PC-3 (cell line): ENCODE measurements around the gene LCNL1. TPM values are rescaled to one million over a fixed set of nuclear protein-coding genes. Genes with fewer than 3 reads are reported as not detected.

Experiments used
- ATAC-seq: fragments of 200-7000 bp; cut with Tn5 transposase; 2 replicates; pipeline ENCODE4 v1.9.1; 2020; ENCODE audit warnings: mild to moderate bottlenecking, moderate library complexity
- BruUV-seq: library from RNA; stranded (reverse); fragments of 400-500 nt; replicated peaks from 2 replicates; lab custom pipeline; 2021; lab: Mats Ljungman, UMichigan
- CTCF ChIA-PET: fragments of 300-600 bp; sonication (Branson Sonifier 250); formaldehyde crosslinking; loops from one replicate; lab custom pipeline; 2022; ENCODE audit warnings: antibody characterized with exemption; lab: Charles Lee
- POLR2A ChIA-PET: fragments of 300-600 bp; sonication (Branson Sonifier 250); formaldehyde crosslinking; loops from one replicate; lab custom pipeline; 2022; ENCODE audit warnings: antibody characterized with exemption; ENCODE audit not compliant: unreplicated experiment; lab: Charles Lee
- DNase-seq: peaks from one replicate; pipeline ENCODE4 v3.0.0-alpha.2; 2015
- H2AFZ ChIP-seq: fragments of 300-600 bp; sonication (generic); 2 replicates; pipeline ENCODE4 v1.6.0; 2016; ENCODE audit warnings: antibody characterized with exemption, low read length
- H3F3A ChIP-seq: fragments of 300-600 bp; sonication (generic); one replicate; pipeline ENCODE4 v1.6.0; 2017; ENCODE audit warnings: antibody characterized with exemption, low read length, control low read depth, mild to moderate bottlenecking; ENCODE audit not compliant: unreplicated experiment
- H3K27ac ChIP-seq: fragments of 300-600 bp; sonication (generic); 2 replicates; pipeline ENCODE4 v1.5.1; 2016; ENCODE audit warnings: mild to moderate bottlenecking, low read length
- H3K27me3 ChIP-seq: fragments of 300-600 bp; sonication (generic); 2 replicates; pipeline ENCODE4 v1.6.1; 2016; ENCODE audit warnings: low read length, mixed read lengths
- H3K36me3 ChIP-seq: fragments of 300-600 bp; sonication (generic); 2 replicates; pipeline ENCODE4 v1.6.1; 2016; ENCODE audit warnings: low read depth, mixed run types, low read length, mixed read lengths
- H3K4me1 ChIP-seq: fragments of 300-600 bp; sonication (generic); 2 replicates; pipeline ENCODE4 v1.5.1; 2016; ENCODE audit warnings: low read length; ENCODE audit not compliant: insufficient read depth
- H3K4me2 ChIP-seq: fragments of 300-600 bp; sonication (generic); 2 replicates; pipeline ENCODE4 v1.6.0; 2016; ENCODE audit warnings: low read length
- H3K4me3 ChIP-seq: fragments of 300-600 bp; sonication (generic); 2 replicates; pipeline ENCODE4 v1.5.1; 2016; ENCODE audit warnings: mild to moderate bottlenecking, low read length, mixed read lengths
- H3K79me2 ChIP-seq: fragments of 300-600 bp; sonication (generic); 2 replicates; pipeline ENCODE4 v1.6.1; 2017; ENCODE audit warnings: low read length, mixed read lengths
- H3K9ac ChIP-seq: fragments of 300-600 bp; sonication (generic); 2 replicates; pipeline ENCODE4 v1.6.0; 2016; ENCODE audit warnings: mild to moderate bottlenecking, low read length
- H3K9me2 ChIP-seq: fragments of 300-600 bp; sonication (generic); replicated peaks from 2 replicates; pipeline ENCODE4 v1.6.1; 2016; ENCODE audit warnings: mixed run types, low read length, mixed read lengths
- H3K9me3 ChIP-seq: fragments of 300-600 bp; sonication (generic); 2 replicates; pipeline ENCODE4 v1.6.1; 2016; ENCODE audit warnings: low read length, mixed read lengths
- H4K20me1 ChIP-seq: fragments of 300-600 bp; sonication (generic); 2 replicates; pipeline ENCODE4 v1.6.1; 2016; ENCODE audit warnings: low read length, mixed read lengths
- CTCF ChIP-seq: fragments of 300-600 bp; sonication (generic); conservative IDR thresholded peaks from 2 replicates; pipeline ENCODE4 v1.5.1; 2017; ENCODE audit warnings: antibody characterized with exemption, low read depth, mild to moderate bottlenecking, low read length
- EZH2 ChIP-seq: fragments of 300-600 bp; sonication (generic); IDR thresholded peaks from one replicate; pipeline ENCODE4 v1.6.1; 2017; ENCODE audit warnings: antibody characterized with exemption, mild to moderate bottlenecking, low read length; ENCODE audit not compliant: unreplicated experiment
- EZH2phosphoT487 ChIP-seq: fragments of 300-600 bp; sonication (generic); IDR thresholded peaks from 2 replicates; pipeline ENCODE4 v1.6.1; 2018; ENCODE audit warnings: mild to moderate bottlenecking, antibody characterized with exemption, low read length, borderline replicate concordance
- intact Hi-C: fragments of 100-400 bp; cut with micrococcal nuclease; formaldehyde crosslinking; loops from 2 replicates; pipeline ENCODE4 v1.9.0; 2023
- total RNA-seq: library from RNA; depleted of rRNA; stranded (reverse); fragments of >200 nt; gene quantifications from 2 replicates; pipeline ENCODE4 v1.2.3, GENCODE V29; 2014

The LCNL1 gene
- total RNA-seq, 1 experiment from 2014 or later, result not detected

DNA sequence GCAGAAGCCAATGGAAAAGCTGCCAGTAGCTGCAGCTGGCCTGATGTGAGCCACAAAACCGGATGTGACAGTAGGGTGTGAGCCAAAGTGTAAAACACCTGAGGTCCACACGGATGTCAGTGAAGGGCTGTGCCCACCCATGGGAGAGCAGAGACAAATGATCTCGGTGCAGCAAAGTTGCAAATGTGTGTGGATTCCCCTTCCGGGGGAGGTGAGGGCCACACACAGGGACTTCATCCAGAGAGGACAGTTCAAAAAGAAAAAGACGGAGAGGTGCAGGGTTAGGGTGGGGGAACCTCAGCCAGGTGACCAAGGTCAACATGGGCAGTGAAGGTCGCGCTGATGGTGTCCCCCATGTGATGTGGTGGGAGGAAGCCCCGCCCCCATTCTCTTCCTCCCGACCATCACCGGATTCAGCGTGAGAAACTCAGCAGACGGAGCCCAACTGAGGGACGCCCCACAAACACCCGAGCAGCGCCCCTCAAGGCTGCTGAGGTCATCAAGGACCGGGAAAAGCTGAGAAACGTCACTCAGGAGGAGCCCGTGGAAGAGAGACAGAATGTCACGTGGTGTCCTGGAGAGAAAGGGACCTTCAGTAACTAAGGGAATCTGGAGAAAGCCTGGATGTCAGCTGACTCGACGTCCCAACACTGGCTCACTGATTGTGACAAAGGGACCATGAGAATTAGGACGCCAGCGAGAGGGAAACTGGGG, 16.9 kb upstream of the LCNL1 start:
- Histone ChIP-seq H3K27ac (no peak overlapping the region), H3K9ac (no peak overlapping the region), H3K9me3 (no peaks in the 10 kb centered on the region), H3K9me2 (no peaks in the 10 kb centered on the region), H3K36me3 (no peaks in the 10 kb centered on the region), H2AFZ (no peak overlapping the region), H4K20me1 (no peaks in the 10 kb centered on the region), H3K79me2 (no peaks in the 10 kb centered on the region), H3K4me3 (no peak overlapping the region), H3K4me2 (no peak overlapping the region), H3K4me1 (peaks cover 8% of the 10 kb centered on the region), H3F3A (no peaks in the 10 kb centered on the region), H3K27me3 (no peaks in the 10 kb centered on the region)
- no peak for TF ChIP-seq CTCF
- TF ChIP-seq EZH2, result no peak
- TF ChIP-seq EZH2phosphoT487, result no peak
- DNase-seq (no peak), ATAC-seq (no peak)
- BruUV-seq, result no TSS peak
- intact Hi-C loops, result no loop called here
- ChIA-PET POLR2A (no interaction called here), CTCF (no interaction called here)

DNA sequence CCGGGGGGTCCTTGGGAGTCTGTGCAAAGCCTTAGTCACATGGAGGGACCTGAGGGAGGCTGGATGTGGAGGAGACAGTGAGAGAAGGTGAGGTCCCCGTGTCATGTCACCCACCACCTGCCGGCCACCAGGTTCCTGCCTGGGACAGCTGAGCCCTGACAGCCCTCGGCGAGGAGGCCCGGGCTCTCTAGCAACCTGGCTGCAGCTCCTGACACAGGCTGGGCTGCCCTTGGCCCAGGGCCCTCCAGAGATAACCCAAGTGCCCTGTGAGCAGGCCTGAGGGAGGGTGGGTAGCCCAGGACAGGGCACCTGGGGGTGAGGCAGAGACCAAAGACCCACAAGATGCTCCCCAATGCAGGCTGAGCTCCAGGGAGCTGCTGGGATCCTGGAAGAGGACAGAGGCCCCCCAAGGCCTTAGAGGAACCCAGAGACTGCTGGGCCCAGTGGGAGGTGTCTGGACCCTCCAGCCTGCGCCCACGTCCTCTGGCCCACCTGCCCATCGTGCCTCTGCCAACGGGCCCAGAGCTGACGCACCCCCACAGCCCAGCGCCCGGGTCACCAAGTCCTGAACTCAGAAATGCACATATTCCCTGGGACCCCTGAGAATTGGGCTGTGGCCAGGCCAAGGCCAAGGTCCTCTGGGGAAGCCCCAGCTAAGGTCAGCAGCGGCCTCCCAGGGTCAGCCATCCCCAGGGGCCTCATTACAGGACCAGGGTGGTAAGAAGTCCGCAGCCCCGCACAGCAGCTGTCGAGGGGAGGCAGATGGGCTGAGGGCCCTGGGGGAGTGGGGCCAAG, 14.3 kb upstream of the LCNL1 start:
- H3K4me2 ChIP-seq, result no peak overlapping the region
- DNase-seq (no peak), ATAC-seq (no peak)
- TF ChIP-seq CTCF (no peak), EZH2phosphoT487 (no peak)
- no TSS peak for BruUV-seq
- no peaks in the 10 kb centered on the region for H3F3A ChIP-seq
- no peaks in the 10 kb centered on the region for H3K9me3 ChIP-seq
- no peak overlapping the region for H2AFZ ChIP-seq
- ChIA-PET CTCF (no interaction called here), POLR2A (no interaction called here)
- H3K4me3 ChIP-seq, result no peak overlapping the region
- no peak overlapping the region for H3K9ac ChIP-seq
- no peaks in the 10 kb centered on the region for H3K9me2 ChIP-seq
- H3K27me3 ChIP-seq, result no peaks in the 10 kb centered on the region
- H3K27ac ChIP-seq, result no peak overlapping the region
- H3K36me3 ChIP-seq, result no peaks in the 10 kb centered on the region
- intact Hi-C loops, result no loop called here
- H4K20me1 ChIP-seq, result no peaks in the 10 kb centered on the region
- no peaks in the 10 kb centered on the region for H3K79me2 ChIP-seq
- H3K4me1 ChIP-seq, result peaks cover 8% of the 10 kb centered on the region

DNA sequence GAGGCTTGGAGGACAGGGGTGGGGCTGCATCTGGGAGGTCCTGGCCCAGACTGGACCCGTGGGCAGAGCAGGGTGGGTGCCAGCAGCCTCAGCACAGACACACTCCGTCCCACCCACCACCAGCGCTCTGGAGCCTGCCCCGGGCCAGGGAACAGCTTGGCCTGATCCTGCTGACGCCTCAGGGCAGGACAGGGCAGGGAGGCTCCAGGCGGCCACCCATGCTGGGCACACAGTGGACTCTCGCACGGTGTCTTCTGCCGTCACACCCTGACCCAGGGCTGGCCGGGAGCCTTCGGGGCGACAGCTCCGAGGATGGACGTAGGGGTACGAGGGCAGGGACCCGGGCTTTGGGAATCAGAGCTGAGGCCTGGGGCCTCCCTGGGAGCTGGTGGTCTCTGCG, 13.6 kb upstream of the LCNL1 start:
- ATAC-seq, result no peak
- no peaks in the 10 kb centered on the region for H3K9me2 ChIP-seq
- DNase-seq, result no peak
- no TSS peak for BruUV-seq
- no peaks in the 10 kb centered on the region for H3K27me3 ChIP-seq
- no peak overlapping the region for H2AFZ ChIP-seq
- no peak overlapping the region for H3K4me3 ChIP-seq
- no peaks in the 10 kb centered on the region for H3K79me2 ChIP-seq
- H3K27ac ChIP-seq, result no peak overlapping the region
- H3K9me3 ChIP-seq, result no peaks in the 10 kb centered on the region
- H4K20me1 ChIP-seq, result no peaks in the 10 kb centered on the region
- intact Hi-C loops, result no loop called here
- no peak overlapping the region for H3K9ac ChIP-seq
- no peaks in the 10 kb centered on the region for H3F3A ChIP-seq
- peaks cover 6% of the 10 kb centered on the region for H3K4me1 ChIP-seq
- H3K4me2 ChIP-seq, result no peak overlapping the region
- TF ChIP-seq EZH2 (no peak), CTCF (no peak)
- ChIA-PET POLR2A (no interaction called here), CTCF (no interaction called here)
- H3K36me3 ChIP-seq, result no peaks in the 10 kb centered on the region
